HG02885 (cell line): ENCODE measurements around the gene ACYP2.
"Not testable (repeated sequence)": the region's sequence is repeated elsewhere in the genome, so short reads cannot be mapped to it uniquely, and the experiment has no call there.

Experiments used
- ATAC-seq: cut with Tn5 transposase; IDR thresholded peaks from one replicate; pipeline ENCODE4 v1.9.1; 2021; ENCODE audit warnings: mild to moderate bottlenecking; ENCODE audit not compliant: unreplicated experiment, poor library complexity

ACYP2 gene

DNA sequence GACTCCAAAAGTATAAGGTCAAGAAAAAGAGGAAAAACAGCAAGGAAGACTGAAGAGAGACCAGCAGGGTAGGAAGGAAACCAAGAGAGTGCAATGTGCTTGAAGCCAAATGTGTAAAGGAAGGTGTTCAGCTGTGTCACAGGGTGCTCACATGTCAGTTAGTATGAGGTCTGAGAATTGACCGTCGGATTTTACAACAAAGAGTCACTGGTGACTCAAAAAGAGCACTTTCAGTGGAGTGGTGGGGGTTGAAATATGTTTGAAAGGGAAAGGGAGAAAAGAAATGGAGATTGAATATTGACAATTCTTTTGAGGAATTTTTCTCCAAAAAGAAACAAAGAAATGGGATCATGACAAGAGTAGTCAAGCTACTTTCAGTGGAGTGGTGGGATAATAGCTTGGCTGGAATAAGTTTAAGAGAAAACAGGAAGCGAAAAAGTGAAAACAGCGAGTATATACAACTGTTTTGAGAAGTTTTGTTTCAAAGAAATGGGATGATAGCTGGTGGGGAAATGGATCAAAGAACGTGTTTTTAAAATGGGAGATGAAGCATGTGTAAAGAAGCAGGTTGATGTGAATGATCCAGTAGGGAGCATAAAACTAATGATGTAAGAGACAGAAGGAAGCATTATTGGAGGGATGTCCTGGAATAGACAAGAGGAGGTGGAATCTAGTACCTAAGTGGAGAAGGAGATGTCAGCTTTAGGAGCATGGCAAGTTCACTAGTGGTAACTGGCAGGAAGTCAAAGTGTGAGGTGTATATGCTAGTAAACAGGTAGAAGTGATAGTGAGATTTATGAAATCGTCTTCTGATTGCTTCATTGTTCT lies 144.2 kb downstream of the ACYP2 start:
- ATAC-seq: peak; percentile 97

- ATAC-seq: no peak
Observed at GRCh38 chr2:54260241-54260595, 144.8 kb downstream of the ACYP2 start.

DNA sequence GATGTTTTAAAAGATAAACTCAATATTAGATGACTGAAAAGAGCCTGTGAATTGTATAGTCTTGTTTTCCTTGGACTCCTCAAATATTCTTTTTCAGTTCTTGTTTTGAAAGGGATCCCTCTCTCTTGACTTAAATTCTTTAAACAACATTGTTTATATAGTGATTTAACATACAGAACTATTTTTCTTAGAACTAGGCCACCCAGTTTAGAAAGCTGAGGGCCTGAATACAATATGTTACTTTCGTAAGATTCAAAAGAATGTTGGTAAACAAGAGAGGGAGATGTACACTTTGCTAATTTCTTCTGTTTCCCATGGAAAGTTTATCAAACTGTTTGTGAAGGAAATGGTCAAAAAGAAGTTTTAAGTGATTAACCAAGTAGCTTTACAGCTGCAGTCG lies 146.1 kb downstream of the ACYP2 start:
- no peak for ATAC-seq

- no peak for ATAC-seq
Observed at GRCh38 chr2:54262015-54262765, 146.8 kb downstream of the ACYP2 start.

DNA sequence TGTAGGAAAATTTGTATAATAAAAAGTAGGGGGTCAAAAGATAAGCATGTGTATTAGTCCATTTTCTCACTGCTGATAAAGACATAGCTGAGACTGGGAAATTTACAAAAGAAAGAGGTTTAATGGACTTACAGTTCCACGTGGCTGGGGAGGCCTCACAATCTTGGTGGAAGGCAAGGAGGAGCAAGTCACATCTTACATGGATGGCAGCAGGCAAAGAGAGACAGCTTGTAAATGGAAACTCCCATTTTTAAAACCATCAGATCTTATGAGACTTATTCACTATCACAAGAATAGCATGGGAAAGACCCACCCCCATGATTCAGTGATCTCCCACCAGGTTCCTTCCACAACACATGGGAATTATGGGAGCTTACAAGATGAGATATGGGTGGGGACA lies 149.7 kb downstream of the ACYP2 start:
- not testable (repeated sequence) for ATAC-seq

DNA sequence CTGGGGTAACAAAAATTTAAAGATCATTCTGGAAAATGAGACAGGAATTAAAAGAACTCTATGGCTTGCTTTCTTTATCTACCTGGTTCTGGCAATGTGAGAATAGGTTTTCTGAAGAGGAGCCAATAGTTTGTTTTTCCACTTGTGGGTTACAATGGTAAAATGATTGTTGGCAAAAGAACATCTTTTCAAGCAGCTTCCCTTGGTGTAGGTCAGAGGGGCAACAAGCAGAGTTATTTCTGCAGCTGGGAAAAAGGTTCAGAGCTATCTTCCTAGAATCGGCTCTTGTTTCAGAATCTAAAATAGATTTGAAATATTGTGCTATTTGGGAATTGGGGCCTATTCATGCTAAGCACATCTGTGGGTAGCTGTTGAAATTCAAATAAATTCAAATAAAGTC lies 152.2 kb downstream of the ACYP2 start:
- no peak for ATAC-seq

- no peak for ATAC-seq
Observed at GRCh38 chr2:54271189-54271588, 155.8 kb downstream of the ACYP2 start.

GRCh38 chr2:54271843-54272627 lies 156.6 kb downstream of the ACYP2 start:
- peak; percentile 98 for ATAC-seq

GRCh38 chr2:54274781-54275242 lies 159.4 kb downstream of the ACYP2 start:
- no peak for ATAC-seq

- no peak for ATAC-seq
Observed at GRCh38 chr2:54275541-54275940, 160.1 kb downstream of the ACYP2 start.

DNA sequence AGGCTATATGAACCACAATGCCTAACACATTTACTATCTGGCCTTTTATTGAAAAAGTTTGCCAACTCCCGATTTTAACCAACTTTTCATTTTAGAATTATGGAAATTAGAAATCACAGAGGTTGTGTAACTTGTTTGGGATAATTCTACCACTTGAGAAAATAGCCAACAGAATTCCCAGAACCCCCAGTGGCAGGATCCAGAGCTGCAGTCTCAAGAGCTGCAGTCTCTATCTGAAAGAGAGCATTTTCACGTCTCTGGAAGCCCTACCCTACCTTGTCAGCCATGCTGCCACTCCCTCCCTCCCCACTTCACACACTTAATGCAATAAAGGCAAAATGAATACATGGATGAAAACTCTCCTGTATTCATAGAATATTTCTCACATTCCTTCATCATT lies 164.0 kb downstream of the ACYP2 start:
- no peak for ATAC-seq

DNA sequence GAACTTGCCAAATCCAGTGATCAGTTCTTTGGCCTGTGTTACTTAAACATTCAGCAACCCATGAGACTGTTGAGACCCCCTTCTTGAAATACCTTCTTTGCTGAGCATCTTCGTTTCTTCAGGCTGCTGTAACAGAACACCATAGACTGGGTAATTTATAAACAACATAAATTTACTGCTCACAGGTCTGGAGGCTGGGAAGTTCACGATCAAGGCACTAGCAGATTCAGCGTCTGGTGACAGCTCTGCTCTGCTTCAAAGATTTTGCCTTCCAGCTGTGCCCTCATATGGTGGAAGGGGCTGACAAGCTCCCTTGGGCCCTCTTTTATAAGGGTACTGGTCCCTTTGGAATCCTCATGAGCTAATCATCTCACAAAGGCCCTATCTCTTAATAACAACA lies 169.4 kb downstream of the ACYP2 start:
- ATAC-seq: no peak

DNA sequence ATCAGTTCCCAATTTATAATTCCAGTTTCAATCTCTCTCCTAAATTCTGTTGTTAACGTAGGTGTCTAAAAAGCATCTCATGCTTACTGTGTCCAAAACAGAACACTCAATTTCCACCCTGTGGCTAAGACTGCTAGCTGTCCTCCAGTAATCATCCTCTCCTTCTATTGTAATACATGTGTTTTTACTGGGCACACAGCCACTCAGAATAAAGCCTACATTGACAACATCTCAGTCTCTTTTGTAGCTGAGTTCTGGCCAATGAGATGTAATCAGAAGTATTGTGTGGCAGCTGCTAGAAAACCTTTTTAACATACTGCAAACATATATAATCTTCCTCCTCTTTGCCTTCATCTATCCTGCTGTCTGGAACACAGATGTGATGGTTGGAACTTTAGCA lies 170.0 kb downstream of the ACYP2 start:
- ATAC-seq: no peak

DNA sequence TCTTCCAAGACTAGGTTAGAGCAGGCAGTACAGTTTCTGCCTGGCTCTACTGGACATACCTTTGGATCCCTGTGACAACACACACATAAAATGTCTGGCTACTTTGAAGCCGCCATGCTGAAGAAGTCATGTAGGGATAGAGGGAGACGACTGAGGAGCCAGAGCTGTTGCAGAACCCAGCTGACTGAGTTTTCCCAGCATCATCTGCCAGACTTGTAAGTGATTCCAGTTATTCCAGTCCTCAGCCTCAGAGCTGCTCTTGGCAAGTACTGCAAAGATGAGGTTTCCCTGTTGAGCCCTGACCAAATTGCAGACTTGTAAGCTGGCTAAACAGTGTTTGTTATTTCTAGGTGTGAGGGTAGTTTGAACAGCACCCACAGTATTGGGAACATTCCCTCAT lies 172.1 kb downstream of the ACYP2 start:
- no peak for ATAC-seq

DNA sequence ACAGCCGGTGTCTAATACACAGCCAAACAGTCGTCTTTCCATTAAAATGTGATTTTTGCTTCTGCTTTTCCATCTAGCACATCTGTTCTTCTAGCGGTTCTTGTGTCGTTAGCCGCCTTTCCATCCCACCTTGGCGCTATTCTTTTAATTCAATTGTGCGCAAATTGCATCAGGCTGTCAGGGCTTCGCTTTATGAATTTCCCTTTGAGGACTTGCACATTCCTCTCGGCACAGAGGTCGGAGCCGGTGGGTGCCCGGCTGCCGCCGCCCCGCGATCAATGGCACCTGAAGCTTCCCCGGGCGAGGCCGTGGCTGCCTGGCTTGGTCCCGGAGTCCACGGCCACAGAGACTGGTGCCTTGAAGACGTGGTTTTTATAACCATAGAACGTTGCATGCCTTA lies 174.5 kb downstream of the ACYP2 start:
- ATAC-seq: no peak

DNA sequence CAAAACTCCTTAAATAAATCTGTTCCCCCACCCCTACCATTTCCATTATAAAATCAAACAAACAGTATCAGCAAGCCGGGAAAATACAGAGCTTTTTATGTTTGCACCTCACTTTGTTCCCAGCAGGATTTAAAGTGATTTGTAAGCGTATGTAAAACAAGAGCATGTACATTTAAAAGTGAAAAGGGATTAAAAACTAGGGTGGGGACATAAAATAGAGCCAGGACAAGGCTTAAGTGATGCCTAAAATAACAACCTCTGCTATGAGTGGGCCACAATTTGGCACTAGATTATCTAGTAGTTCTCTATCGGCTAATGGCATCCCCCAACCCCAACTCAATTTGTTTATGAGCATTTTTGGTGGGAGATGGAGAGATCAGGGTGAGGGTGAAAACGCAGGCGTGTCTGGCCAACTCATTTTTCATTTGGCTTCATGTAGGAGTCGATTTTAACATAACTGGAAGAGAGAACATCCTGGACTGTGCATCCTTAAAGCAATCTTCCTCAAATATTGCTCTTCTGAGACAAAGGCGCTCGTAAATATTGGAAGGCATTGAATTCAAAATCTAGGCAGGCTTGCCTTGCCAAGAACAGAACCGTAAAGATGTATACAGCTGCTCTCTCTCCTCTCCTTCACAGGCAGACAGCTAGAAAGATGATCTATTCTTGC lies 175.1 kb downstream of the ACYP2 start:
- ATAC-seq: no peak

- not testable (repeated sequence) for ATAC-seq
Observed at GRCh38 chr2:54294665-54295064, 179.2 kb downstream of the ACYP2 start.

DNA sequence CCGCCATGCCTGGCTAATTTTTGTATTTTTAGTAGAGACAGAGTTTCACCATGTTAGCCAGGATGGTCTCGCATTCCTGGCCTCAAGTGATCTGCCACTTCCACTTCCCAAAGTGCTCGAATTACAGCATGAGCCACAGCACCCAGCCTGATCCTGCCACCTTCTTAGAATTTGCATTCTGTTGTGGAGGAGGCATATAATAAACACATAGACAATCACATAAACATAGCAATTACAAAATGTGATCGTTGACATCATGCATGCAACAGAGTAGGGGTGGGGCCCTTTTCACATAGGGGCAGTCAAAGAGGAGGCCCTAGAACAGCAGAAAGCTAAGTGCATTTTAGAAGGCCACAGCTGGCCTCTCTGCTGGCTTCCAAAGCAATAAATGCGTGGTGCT lies 180.5 kb downstream of the ACYP2 start:
- ATAC-seq: no peak

- no peak for ATAC-seq
Observed at GRCh38 chr2:54298514-54298913, 183.1 kb downstream of the ACYP2 start.

DNA sequence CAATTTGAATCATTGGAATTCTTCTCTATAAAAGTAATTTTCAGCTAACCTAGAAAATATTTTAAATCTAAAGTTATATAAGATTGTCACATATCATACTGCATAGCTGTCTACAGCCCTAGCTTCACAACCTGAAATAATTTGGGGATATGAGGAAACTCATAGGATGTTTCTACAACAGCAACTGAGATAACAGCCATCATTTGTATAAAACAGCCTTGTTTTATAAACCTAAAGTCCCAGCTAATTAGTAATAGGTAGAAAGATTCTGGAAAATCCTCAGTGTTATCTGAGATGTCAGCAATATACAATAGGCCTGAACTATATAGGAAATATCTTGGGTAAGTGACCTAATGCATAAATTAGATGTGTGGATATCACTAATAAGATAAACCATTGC lies 188.2 kb downstream of the ACYP2 start:
- ATAC-seq: no peak
